ENCODE data around the gene PDZD2. TPM values are rescaled to one million over a fixed set of nuclear protein-coding genes. Genes with fewer than 3 reads are reported as not detected.

PDZD2 gene
- total RNA-seq, 1 donor from 2014 or later, result 1.1 TPM

DNA sequence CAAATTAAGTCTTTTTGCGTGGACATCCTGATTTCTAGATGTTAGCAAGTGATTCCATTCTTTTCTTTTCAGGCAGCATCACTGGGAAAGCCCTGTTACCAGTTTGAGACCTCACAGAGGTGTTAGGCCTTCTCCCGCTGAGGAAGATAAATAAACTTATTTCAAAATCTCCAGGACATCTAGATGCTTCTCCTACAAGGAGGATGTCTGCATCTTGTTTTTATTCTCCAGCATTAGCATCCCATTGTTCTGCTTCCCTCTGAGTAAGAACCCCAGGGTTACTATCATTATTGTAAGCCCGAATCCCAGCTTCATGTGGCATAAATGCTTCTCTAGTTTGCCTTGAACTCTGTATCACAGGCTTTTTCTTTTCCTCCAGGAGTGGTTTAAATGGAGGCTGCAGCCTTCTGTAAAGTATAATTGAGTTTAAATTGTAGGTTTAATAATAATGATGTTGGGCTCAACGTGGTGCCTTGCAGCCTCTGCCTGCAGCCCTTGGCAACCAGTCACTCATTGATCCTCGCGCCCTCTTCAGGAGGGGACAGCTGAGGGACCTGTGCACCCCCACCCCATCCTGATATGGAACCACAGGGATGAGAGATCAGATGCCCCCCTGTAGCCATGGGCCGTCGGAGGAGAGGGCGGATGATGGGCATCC lies 114.9 kb downstream of the PDZD2 start:
- no peaks in the 10 kb centered on the region for H3K36me3 Mint-ChIP-seq
- H3F3A ChIP-seq (ENCODE audit: low read depth), result peaks cover 25% of the 10 kb centered on the region
- H3K27ac ChIP-seq, result no peak overlapping the region
- H3K27me3 Mint-ChIP-seq (ENCODE audit: insufficient read depth, low read depth), result peaks cover 8% of the 10 kb centered on the region
- H3K4me1 Mint-ChIP-seq, result peaks cover 24% of the 10 kb centered on the region
- H3K4me3 Mint-ChIP-seq, result no peak overlapping the region
- H3K36me3 ChIP-seq, result no peaks in the 10 kb centered on the region
- H3K27ac Mint-ChIP-seq, result no peak overlapping the region
- no peaks in the 10 kb centered on the region for H3K9me3 Mint-ChIP-seq
- TF ChIP-seq, protein P1, sequence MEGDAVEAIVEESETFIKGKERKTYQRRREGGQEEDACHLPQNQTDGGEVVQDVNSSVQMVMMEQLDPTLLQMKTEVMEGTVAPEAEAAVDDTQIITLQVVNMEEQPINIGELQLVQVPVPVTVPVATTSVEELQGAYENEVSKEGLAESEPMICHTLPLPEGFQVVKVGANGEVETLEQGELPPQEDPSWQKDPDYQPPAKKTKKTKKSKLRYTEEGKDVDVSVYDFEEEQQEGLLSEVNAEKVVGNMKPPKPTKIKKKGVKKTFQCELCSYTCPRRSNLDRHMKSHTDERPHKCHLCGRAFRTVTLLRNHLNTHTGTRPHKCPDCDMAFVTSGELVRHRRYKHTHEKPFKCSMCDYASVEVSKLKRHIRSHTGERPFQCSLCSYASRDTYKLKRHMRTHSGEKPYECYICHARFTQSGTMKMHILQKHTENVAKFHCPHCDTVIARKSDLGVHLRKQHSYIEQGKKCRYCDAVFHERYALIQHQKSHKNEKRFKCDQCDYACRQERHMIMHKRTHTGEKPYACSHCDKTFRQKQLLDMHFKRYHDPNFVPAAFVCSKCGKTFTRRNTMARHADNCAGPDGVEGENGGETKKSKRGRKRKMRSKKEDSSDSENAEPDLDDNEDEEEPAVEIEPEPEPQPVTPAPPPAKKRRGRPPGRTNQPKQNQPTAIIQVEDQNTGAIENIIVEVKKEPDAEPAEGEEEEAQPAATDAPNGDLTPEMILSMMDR (IDR thresholded peaks at IDR 0.05), result peak; percentile 18
- TF ChIP-seq EZH2phosphoT487 (IDR thresholded peaks at IDR 0.05), result no peak
- H3K9me3 ChIP-seq (ENCODE audit: low read depth), result no peaks in the 10 kb centered on the region
- peak; percentile 45 for DNase-seq (ENCODE audit: low spot score)
- no peak overlapping the region for H3K4me3 ChIP-seq
- no peak overlapping the region for H2AFZ ChIP-seq (replicated peaks)
- no peaks in the 10 kb centered on the region for H3K27me3 ChIP-seq
- peak overlapping the region; percentile 62 for H3K4me2 ChIP-seq
- no peaks in the 10 kb centered on the region for H3K79me2 ChIP-seq (ENCODE audit: low read depth)
- H3K9ac ChIP-seq, result no peak overlapping the region
- peaks cover 32% of the 10 kb centered on the region for H3K4me1 ChIP-seq
- no peaks in the 10 kb centered on the region for H4K20me1 ChIP-seq (ENCODE audit: low read depth)

DNA sequence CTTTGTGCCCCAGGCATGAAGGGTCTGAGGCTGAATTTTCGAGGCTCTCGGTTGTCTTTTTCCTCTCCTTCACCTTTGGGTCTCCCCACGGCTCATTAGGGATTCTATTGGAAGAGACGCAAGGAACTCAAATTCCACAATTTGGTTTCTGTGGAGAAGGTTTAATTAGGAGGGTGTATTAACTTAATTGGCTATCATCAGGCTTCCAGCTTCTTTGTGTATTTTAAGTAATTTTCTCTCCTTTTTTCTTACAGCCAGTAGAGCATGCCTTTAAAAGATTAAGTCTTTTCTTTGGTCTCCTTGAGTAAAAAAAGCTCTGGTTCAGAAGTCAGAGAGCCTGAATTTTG lies 115.4 kb downstream of the PDZD2 start:
- H3K4me2 ChIP-seq, result peak overlapping the region; percentile 62
- no peaks in the 10 kb centered on the region for H3K36me3 ChIP-seq
- H3K79me2 ChIP-seq (ENCODE audit: low read depth), result no peaks in the 10 kb centered on the region
- H3K9me3 Mint-ChIP-seq, result no peaks in the 10 kb centered on the region
- peaks cover 25% of the 10 kb centered on the region for H3F3A ChIP-seq (ENCODE audit: low read depth)
- H3K4me1 Mint-ChIP-seq, result peaks cover 24% of the 10 kb centered on the region
- no peak overlapping the region for H3K4me3 Mint-ChIP-seq
- peak; percentile 33 for TF ChIP-seq EZH2phosphoT487 (IDR thresholded peaks at IDR 0.05)
- TF ChIP-seq, protein P1 (IDR thresholded peaks at IDR 0.05), result no peak
- no peak for TF ChIP-seq EZH2 (IDR thresholded peaks at IDR 0.05)
- H3K27me3 Mint-ChIP-seq (ENCODE audit: insufficient read depth, low read depth), result peaks cover 8% of the 10 kb centered on the region
- no peaks in the 10 kb centered on the region for H4K20me1 ChIP-seq (ENCODE audit: low read depth)
- peaks cover 36% of the 10 kb centered on the region for H3K4me1 ChIP-seq
- no peak overlapping the region for H3K4me3 ChIP-seq
- H3K27ac ChIP-seq, result peak overlapping the region; percentile 43
- no peak overlapping the region for H2AFZ ChIP-seq (replicated peaks)
- no peaks in the 10 kb centered on the region for H3K9me3 ChIP-seq (ENCODE audit: low read depth)
- no peak overlapping the region for H3K9ac ChIP-seq
- no peaks in the 10 kb centered on the region for H3K27me3 ChIP-seq
- no peak overlapping the region for H3K27ac Mint-ChIP-seq
- no peaks in the 10 kb centered on the region for H3K36me3 Mint-ChIP-seq
- no peak for DNase-seq (ENCODE audit: low spot score)

DNA sequence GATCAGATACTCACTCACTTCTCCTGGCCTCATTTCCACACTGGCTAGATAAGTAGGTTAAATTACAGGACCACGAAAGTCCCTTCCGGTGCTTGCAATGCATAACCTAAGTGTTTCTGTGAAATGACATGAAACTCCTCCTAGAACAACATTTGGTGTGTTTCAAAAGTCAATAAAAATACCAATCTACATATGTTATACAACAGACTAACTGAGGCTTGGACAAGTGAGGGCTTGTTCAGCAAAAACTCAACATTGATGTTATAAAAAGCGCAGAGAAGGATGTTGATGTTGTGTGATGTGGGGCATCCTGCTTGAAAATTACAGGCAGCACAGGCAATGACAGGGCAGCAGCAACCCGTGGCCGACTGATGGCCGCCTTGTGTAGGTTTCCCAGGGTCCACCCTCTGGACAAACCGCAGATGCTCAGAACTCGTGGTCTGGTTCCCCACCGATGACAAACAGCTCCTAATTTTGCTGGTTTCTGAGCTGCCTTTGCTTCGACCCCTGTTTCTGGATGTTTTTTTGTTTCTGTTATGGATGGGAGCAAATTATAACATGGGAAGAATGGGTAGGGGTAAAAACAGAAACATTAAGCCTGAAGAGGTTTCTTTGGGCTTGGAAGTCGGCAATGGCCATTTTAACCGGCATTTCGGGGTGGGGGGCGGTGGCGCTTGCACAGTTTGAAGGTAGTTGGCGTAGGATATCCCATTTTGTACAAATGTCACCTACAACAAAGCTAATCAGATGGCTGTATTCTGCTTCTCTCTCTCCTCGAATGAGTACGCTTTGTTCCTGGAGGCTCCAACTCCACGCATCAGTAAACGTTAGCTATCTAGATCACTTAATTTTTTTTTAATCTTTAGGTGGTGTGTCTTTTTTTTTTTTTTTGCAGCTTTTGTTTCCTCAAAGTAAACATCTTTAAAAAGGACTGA lies 116.1 kb downstream of the PDZD2 start:
- H3F3A ChIP-seq (ENCODE audit: low read depth), result peaks cover 25% of the 10 kb centered on the region
- no peaks in the 10 kb centered on the region for H4K20me1 ChIP-seq (ENCODE audit: low read depth)
- Mint-ChIP-seq H3K4me1 (peaks cover 24% of the 10 kb centered on the region), H3K27ac (no peak overlapping the region), H3K4me3 (no peak overlapping the region), H3K36me3 (no peaks in the 10 kb centered on the region), H3K27me3 (ENCODE audit: insufficient read depth, low read depth) (peaks cover 10% of the 10 kb centered on the region), H3K9me3 (no peaks in the 10 kb centered on the region)
- H3K27ac ChIP-seq, result peak overlapping the region; percentile 43
- H3K4me3 ChIP-seq, result no peak overlapping the region
- H3K9ac ChIP-seq, result no peak overlapping the region
- H3K27me3 ChIP-seq, result no peaks in the 10 kb centered on the region
- no peaks in the 10 kb centered on the region for H3K36me3 ChIP-seq
- H3K4me2 ChIP-seq, result peak overlapping the region; percentile 62
- TF ChIP-seq EZH2 (IDR thresholded peaks at IDR 0.05), result no peak
- no peak for TF ChIP-seq EZH2phosphoT487 (IDR thresholded peaks at IDR 0.05)
- TF ChIP-seq, protein P1 (IDR thresholded peaks at IDR 0.05), result no peak
- H3K4me1 ChIP-seq, result peaks cover 36% of the 10 kb centered on the region
- no peak for DNase-seq (ENCODE audit: low spot score)
- no peaks in the 10 kb centered on the region for H3K9me3 ChIP-seq (ENCODE audit: low read depth)
- H3K79me2 ChIP-seq (ENCODE audit: low read depth), result no peaks in the 10 kb centered on the region
- H2AFZ ChIP-seq (replicated peaks), result no peak overlapping the region

All from neural progenitor cell (in vitro differentiated cells).